BJ (cell line): ENCODE results near the gene TMEM108. TPM values are rescaled to one million over a fixed set of nuclear protein-coding genes. Genes with fewer than 3 reads are reported as not detected.

Experiments
- CTCF ChIA-PET: fragments of 350-600 bp; formaldehyde crosslinking; extraction: SDS; loops from one replicate; lab custom pipeline; 2021; ENCODE audit warnings: antibody characterized with exemption, inconsistent platforms; lab: Yijun Ruan, JAX
- POLR2A ChIA-PET: fragments of 300-600 bp; sonication (Branson Sonifier 250); formaldehyde crosslinking; extraction: SDS; loops from one replicate; lab custom pipeline; 2021; ENCODE audit warnings: antibody characterized with exemption; lab: Charles Lee
- DNase-seq: peaks from one replicate; pipeline ENCODE4 v3.0.0-alpha.2; 2011; ENCODE audit warnings: low read depth
- H3K27me3 ChIP-seq: 2 replicates; pipeline ENCODE4 v1.6.0; 2011; ENCODE audit warnings: low read length; ENCODE audit not compliant: control insufficient read depth, insufficient read depth
- H3K36me3 ChIP-seq: 2 replicates; pipeline ENCODE4 v1.5.1; 2011; ENCODE audit warnings: low read length; ENCODE audit not compliant: control insufficient read depth, insufficient read depth
- H3K4me3 ChIP-seq: 2 replicates; pipeline ENCODE4 v1.5.1; 2011; ENCODE audit warnings: low read depth, mild to moderate bottlenecking, control low read depth, low read length
- CTCF ChIP-seq: IDR thresholded peaks from 2 replicates; pipeline ENCODE4 v1.5.1; 2011; ENCODE audit warnings: low read depth, mild to moderate bottlenecking, control low read depth, inconsistent platforms, low read length, moderate library complexity; ENCODE audit not compliant: insufficient read depth
- polyA plus RNA-seq: library from polyadenylated mRNA; depleted of rRNA; stranded (reverse); fragments of >200 nt; gene quantifications from 2 replicates; pipeline ENCODE4 v1.2.3, GENCODE V29; 2011

TMEM108 gene
- polyA plus RNA-seq, 1 experiment = not detected

GRCh38 chr3:133113526-133113925 is 75.3 kb downstream of the TMEM108 start:
- CTCF ChIA-PET = no interaction called here
- Histone ChIP-seq H3K27me3 (no peaks in the 10 kb centered on the region), H3K36me3 (no peaks in the 10 kb centered on the region), H3K4me3 (no peak overlapping the region)
- no peak for TF ChIP-seq CTCF
- POLR2A ChIA-PET = no interaction called here
- DNase-seq = no peak

GRCh38 chr3:133113927-133114597 is 75.9 kb downstream of the TMEM108 start:
- Histone ChIP-seq H3K27me3 (no peaks in the 10 kb centered on the region), H3K36me3 (no peaks in the 10 kb centered on the region), H3K4me3 (no peak overlapping the region)
- no peak for TF ChIP-seq CTCF
- DNase-seq = no peak
- ChIA-PET POLR2A (no interaction called here), CTCF (no interaction called here)

- Histone ChIP-seq H3K36me3 (no peaks in the 10 kb centered on the region), H3K4me3 (no peak overlapping the region), H3K27me3 (no peaks in the 10 kb centered on the region)
- ChIA-PET CTCF (interaction anchor here (1.0 kb wide), 1 partner anchor 8 kb away, joined by 3 read pairs; no protein-coding TSS in a partner anchor), POLR2A (no interaction called here)
- no peak for DNase-seq
- TF ChIP-seq CTCF = no peak
Measured at GRCh38 chr3:133115176-133115575, 77.0 kb downstream of the TMEM108 start.

GRCh38 chr3:133117342-133117741 is 79.2 kb downstream of the TMEM108 start:
- POLR2A ChIA-PET = no interaction called here
- no peak for TF ChIP-seq CTCF
- DNase-seq = no peak
- Histone ChIP-seq H3K27me3 (no peaks in the 10 kb centered on the region), H3K36me3 (no peaks in the 10 kb centered on the region), H3K4me3 (no peak overlapping the region)
- CTCF ChIA-PET = no interaction called here

- Histone ChIP-seq H3K27me3 (no peaks in the 10 kb centered on the region), H3K4me3 (no peak overlapping the region), H3K36me3 (no peaks in the 10 kb centered on the region)
- DNase-seq = no peak
- POLR2A ChIA-PET = no interaction called here
- no peak for TF ChIP-seq CTCF
- CTCF ChIA-PET = no interaction called here
Measured at GRCh38 chr3:133119176-133119575, 81.0 kb downstream of the TMEM108 start.
